Epithelial cell of proximal tubule (primary cell): ENCODE measurements around the gene ZNF383. TPM values are rescaled to one million over a fixed set of nuclear protein-coding genes. Genes with fewer than 3 reads are reported as not detected.
"Not testable (repeated sequence)": the region's sequence is repeated elsewhere in the genome, so short reads cannot be mapped to it uniquely, and the experiment has no call there.

Experiments
- DNase-seq: peaks from one replicate; pipeline ENCODE4 v3.0.0-alpha.2; 2011; ENCODE audit warnings: low read depth
- H3K4me3 ChIP-seq: 2 replicates; pipeline ENCODE4 v1.5.1; 2011; ENCODE audit warnings: low read depth, mild to moderate bottlenecking, low read length
- total RNA-seq: library from RNA; depleted of rRNA; stranded (reverse); fragments of >200 nt; gene quantifications from 2 replicates; pipeline ENCODE4 v1.2.3, GENCODE V29; 2015

Gene ZNF383
- total RNA-seq, 1 donor from 2014 or later, result 3.2 TPM

DNA sequence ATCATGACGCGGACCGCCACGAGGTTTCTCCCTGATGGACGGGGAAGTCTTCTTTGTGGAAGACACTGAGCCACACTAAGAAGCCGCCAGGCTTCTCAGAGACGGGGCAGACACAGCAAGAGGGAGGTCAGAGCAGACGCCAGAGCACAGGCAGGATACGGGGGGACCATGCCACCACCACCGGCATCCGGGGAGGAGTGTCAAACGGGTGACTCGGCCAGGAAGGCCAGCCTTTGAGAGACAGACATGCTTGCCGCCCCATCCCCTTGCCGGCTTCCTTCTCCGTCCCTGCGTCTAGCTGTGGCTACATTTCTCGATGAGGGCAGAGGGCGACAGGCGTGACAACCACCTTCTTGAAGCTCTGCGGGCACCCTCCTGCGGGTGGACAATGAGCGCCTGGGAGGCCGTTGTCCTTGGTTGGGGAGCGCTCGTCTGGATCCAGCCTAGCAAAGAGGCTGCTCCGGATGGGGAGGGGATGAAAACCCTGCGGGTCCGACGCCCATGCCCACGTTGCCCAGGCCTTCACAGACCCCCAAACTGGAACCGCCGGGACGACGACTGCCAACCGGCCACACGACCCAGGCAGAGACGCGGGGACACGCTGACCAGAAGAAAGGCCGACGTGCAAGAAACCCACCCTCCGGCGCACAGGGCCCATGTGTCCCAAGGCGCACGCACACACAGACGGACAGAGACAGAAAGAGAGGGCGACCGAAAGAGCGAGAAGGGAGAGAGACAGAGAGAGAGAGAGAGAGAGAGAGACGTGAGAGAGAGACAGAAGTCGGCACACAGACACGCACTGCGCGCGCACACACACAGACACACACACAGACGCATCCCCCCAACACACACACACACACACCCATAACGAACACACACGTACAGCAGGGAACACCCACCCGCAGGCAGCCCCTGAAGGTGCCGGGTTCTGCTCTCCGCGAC lies 75.3 kb downstream of the ZNF383 start:
- not testable (repeated sequence) for H3K4me3 ChIP-seq, DNase-seq

DNA sequence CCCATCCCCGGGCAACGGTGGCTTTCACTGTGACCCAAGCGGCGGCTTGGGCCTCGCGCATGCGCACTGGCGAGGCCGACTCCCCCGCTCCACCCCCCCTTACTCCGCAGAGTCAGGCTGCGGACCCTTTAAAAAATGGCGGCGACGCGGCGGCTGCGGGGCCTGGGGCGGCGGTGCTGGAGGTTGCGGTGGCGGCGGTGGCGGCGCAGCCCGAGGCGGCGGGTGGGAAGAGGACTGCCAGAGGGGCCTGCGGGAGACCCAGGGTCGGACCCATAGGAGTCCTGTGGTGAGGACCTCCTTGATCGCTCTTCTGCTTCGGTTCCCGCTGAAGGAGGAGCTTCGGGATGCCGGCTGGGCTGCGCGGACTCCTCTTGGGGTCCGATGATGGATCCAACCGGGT lies 76.2 kb downstream of the ZNF383 start:
- not testable (repeated sequence) for H3K4me3 ChIP-seq, DNase-seq

Other genes starting within 250 kb of the ZNF383 start
- 1.7 and 6.1 TPM in 2 replicates for gene ZNF420, start 139.8 kb upstream of the ZNF383 start, total RNA-seq
- 2.5 and 6.1 TPM in 2 replicates for gene ZNF585A, start 45.5 kb upstream of the ZNF383 start, total RNA-seq
- gene ZNF585B, start 7.7 kb upstream of the ZNF383 start, total RNA-seq, result 3.3 and 4.3 TPM in 2 replicates
- gene ZNF527, start 152.9 kb downstream of the ZNF383 start, total RNA-seq, result 1.9 and 4.4 TPM in 2 replicates
- 3.7 and 6.5 TPM in 2 replicates for gene ZNF569, start 249.2 kb downstream of the ZNF383 start, total RNA-seq